Measurements from ENCODE around the gene IPO8. TPM values are rescaled to one million over a fixed set of nuclear protein-coding genes. Genes with fewer than 3 reads are reported as not detected.
"Not testable (repeated sequence)": the region's sequence is repeated elsewhere in the genome, so short reads cannot be mapped to it uniquely, and the experiment has no call there.

The IPO8 gene
- total and polyA plus RNA-seq, 2 donors (not counting 3 experiments of a cell fraction or from before 2014, with no cell fraction given), result 7.2 to 52.5 TPM

- Histone ChIP-seq H3K9me3 (replicated peaks; ENCODE audit: control insufficient read depth, insufficient read depth, low read length) (no peaks in the 10 kb centered on the region), H3K27me3 (ENCODE audit: control insufficient read depth in 2 of 2, insufficient read depth in 2 of 2, low read length in 2 of 2) (no peaks in the 10 kb centered on the region), H3K4me2 (ENCODE audit: insufficient read depth, low read length) (no peak overlapping the region), H3K9me1 (replicated peaks; ENCODE audit: control insufficient read depth, extremely low read depth, insufficient read depth, low read length) (no peaks in the 10 kb centered on the region), H3K27ac (ENCODE audit: insufficient read depth, low read depth, low read length) (no peak overlapping the region), H3K79me2 (ENCODE audit: control insufficient read depth, insufficient read depth, low read length) (no peaks in the 10 kb centered on the region), H4K20me1 (replicated peaks; ENCODE audit: control insufficient read depth, extremely low read depth, insufficient read depth, low read length) (no peaks in the 10 kb centered on the region), H3K9ac (replicated peaks; ENCODE audit: extremely low read depth, insufficient read depth, low read length) (no peak overlapping the region), H3K4me3 (replicated peaks in 1 of 3; ENCODE audit: insufficient read depth in 1 of 3, low read depth in 1 of 3, low read length in 3 of 3) (no peak overlapping the region), H2AFZ (ENCODE audit: low read depth, low read length) (no peak overlapping the region), H3K36me3 (ENCODE audit: control insufficient read depth in 2 of 2, extremely low read depth in 1 of 2, insufficient read depth in 2 of 2, low read length in 2 of 2) (no peaks in the 10 kb centered on the region), H3K4me1 (ENCODE audit: control insufficient read depth, extremely low read depth, insufficient read depth, low read length) (no peaks in the 10 kb centered on the region)
- BruUV-seq (replicated peaks), result no TSS peak
- CTCF ChIA-PET, result no interaction called here
- dilution Hi-C loops (cut with MboI; ENCODE audit: extremely low pct_ligation_motif_present, low sequenced_read_pairs) (no loop called here), intact Hi-C loops (cut with micrococcal nuclease) (no loop called here)
- no peak for DNase-seq (ENCODE audit: low read depth, low spot score)
- FAIRE-seq, result no peak
- TF ChIP-seq FOS (IDR thresholded peaks at IDR 0.05; ENCODE audit: borderline replicate concordance, insufficient read depth, low read length) (no peak), EZH2 (IDR thresholded peaks at IDR 0.05; ENCODE audit: borderline replicate concordance, low read depth, low read length, severe bottlenecking) (no peak), JUN (IDR thresholded peaks at IDR 0.05; ENCODE audit: borderline replicate concordance, insufficient read depth, insufficient read length, low read depth) (no peak), POLR2A (IDR thresholded peaks at IDR 0.05; ENCODE audit: low read depth, low read length) (no peak), POLR2AphosphoS5 (IDR thresholded peaks at IDR 0.05; ENCODE audit: insufficient read depth, low read depth, low read length) (no peak), GATA2 (IDR thresholded peaks at IDR 0.05; ENCODE audit: insufficient read depth, insufficient read length, low read depth, low read length) (no peak), MYC (IDR thresholded peaks at IDR 0.05; ENCODE audit: low read depth, low read length) (no peak), CTCF (IDR thresholded peaks at IDR 0.05; ENCODE audit: extremely low read depth in 1 of 2, insufficient read depth in 1 of 2, low read depth in 1 of 2, low read length in 2 of 2) (no peak)
- TF ChIP-seq, protein P1, sequence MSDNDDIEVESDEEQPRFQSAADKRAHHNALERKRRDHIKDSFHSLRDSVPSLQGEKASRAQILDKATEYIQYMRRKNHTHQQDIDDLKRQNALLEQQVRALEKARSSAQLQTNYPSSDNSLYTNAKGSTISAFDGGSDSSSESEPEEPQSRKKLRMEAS (IDR thresholded peaks at IDR 0.05; ENCODE audit: insufficient read depth, insufficient read length), result no peak
- POLR2A ChIA-PET, result no interaction called here
These were observed 73.2 kb downstream of the IPO8 start for GRCh38 chr12:30622509-30622908.

GRCh38 chr12:30621663-30622241 is 73.9 kb downstream of the IPO8 start:
- H3K27me3 ChIP-seq (ENCODE audit: control insufficient read depth in 2 of 2, insufficient read depth in 2 of 2, low read length in 2 of 2); H3K9me3 ChIP-seq (replicated peaks; ENCODE audit: control insufficient read depth, insufficient read depth, low read length); H3K79me2 ChIP-seq (ENCODE audit: control insufficient read depth, insufficient read depth, low read length); DNase-seq (ENCODE audit: low read depth, low spot score); BruUV-seq (replicated peaks); H3K9me1 ChIP-seq (replicated peaks; ENCODE audit: control insufficient read depth, extremely low read depth, insufficient read depth, low read length); FAIRE-seq; CTCF ChIA-PET; POLR2A ChIA-PET; H3K36me3 ChIP-seq (ENCODE audit: control insufficient read depth in 2 of 2, extremely low read depth in 1 of 2, insufficient read depth in 2 of 2, low read length in 2 of 2); H3K4me1 ChIP-seq (ENCODE audit: control insufficient read depth, extremely low read depth, insufficient read depth, low read length); intact Hi-C loops (cut with micrococcal nuclease); H4K20me1 ChIP-seq (replicated peaks; ENCODE audit: control insufficient read depth, extremely low read depth, insufficient read depth, low read length); dilution Hi-C loops (cut with MboI; ENCODE audit: extremely low pct_ligation_motif_present, low sequenced_read_pairs); H3K4me2 ChIP-seq (ENCODE audit: insufficient read depth, low read length); H3K9ac ChIP-seq (replicated peaks; ENCODE audit: extremely low read depth, insufficient read depth, low read length); H2AFZ ChIP-seq (ENCODE audit: low read depth, low read length); H3K27ac ChIP-seq (ENCODE audit: insufficient read depth, low read depth, low read length); H3K4me3 ChIP-seq (replicated peaks in 1 of 3; ENCODE audit: insufficient read depth in 1 of 3, low read depth in 1 of 3, low read length in 3 of 3): not testable (repeated sequence)
